EL (cell line): ENCODE data around the gene DPF1.
A peak's percentile ranks its signal among the peaks of the same experiment; 100 is the strongest.
"Not testable (repeated sequence)": the region's sequence is repeated elsewhere in the genome, so short reads cannot be mapped to it uniquely, and the experiment has no call there.

Experiments
- DNase-seq: peaks from one replicate; pipeline ENCODE4 v3.0.0-alpha.2; 2016

DPF1 gene

GRCh38 chr19:38224014-38224862, at the start of gene DPF1:
Gene DPF1 (minus strand): TSS chr19:38224222. CDS start chr19:38224142, 80 bp downstream.
- DNase-seq: peak; percentile 84

- no peak for DNase-seq
These were observed 49.5 kb upstream of the DPF1 start for GRCh38 chr19:38273499-38273898.

GRCh38 chr19:38270587-38271167, 46.7 kb upstream of the DPF1 start:
- DNase-seq: peak; percentile 74

- DNase-seq: no peak
These were observed 44.5 kb upstream of the DPF1 start for GRCh38 chr19:38268539-38268938.

- DNase-seq: no peak
These were observed 43.9 kb upstream of the DPF1 start for GRCh38 chr19:38267761-38268483.

- DNase-seq: peak; percentile 59
These were observed 43.1 kb upstream of the DPF1 start for GRCh38 chr19:38266981-38267597.

GRCh38 chr19:38265921-38266429, 42.0 kb upstream of the DPF1 start:
- no peak for DNase-seq

GRCh38 chr19:38265213-38265861, 41.3 kb upstream of the DPF1 start:
- no peak for DNase-seq

GRCh38 chr19:38264486-38265212, 40.6 kb upstream of the DPF1 start, which contains the start of gene SPINT2:
Gene SPINT2 (plus strand): TSS chr19:38264573. CDS start chr19:38264893, 320 bp downstream.
- DNase-seq: no peak

GRCh38 chr19:38263689-38264485, 39.9 kb upstream of the DPF1 start:
- DNase-seq: peak; percentile 88

- DNase-seq: no peak
These were observed 38.7 kb upstream of the DPF1 start for GRCh38 chr19:38262585-38263268.

- not testable (repeated sequence) for DNase-seq
These were observed 37.9 kb upstream of the DPF1 start for GRCh38 chr19:38261942-38262341.

- no peak for DNase-seq
These were observed 31.5 kb upstream of the DPF1 start for GRCh38 chr19:38255383-38256014.

- DNase-seq: no peak
These were observed 29.8 kb upstream of the DPF1 start for GRCh38 chr19:38253788-38254187.

- no peak for DNase-seq
These were observed 29.1 kb upstream of the DPF1 start for GRCh38 chr19:38252941-38253691.

- no peak for DNase-seq
These were observed 28.4 kb upstream of the DPF1 start for GRCh38 chr19:38252385-38252784.

GRCh38 chr19:38251564-38252051, 27.6 kb upstream of the DPF1 start:
- no peak for DNase-seq

GRCh38 chr19:38250821-38251563, 27.0 kb upstream of the DPF1 start:
- DNase-seq: no peak
